GM19238 (cell line): ENCODE data around the gene ANKS4B.
"Not testable (repeated sequence)": the region's sequence is repeated elsewhere in the genome, so short reads cannot be mapped to it uniquely, and the experiment has no call there.

Experiments used
- DNase-seq: peaks from one replicate; pipeline ENCODE4 v3.0.0; 2011; ENCODE audit warnings: low spot score; ENCODE audit not compliant: insufficient read length

ANKS4B gene

DNA sequence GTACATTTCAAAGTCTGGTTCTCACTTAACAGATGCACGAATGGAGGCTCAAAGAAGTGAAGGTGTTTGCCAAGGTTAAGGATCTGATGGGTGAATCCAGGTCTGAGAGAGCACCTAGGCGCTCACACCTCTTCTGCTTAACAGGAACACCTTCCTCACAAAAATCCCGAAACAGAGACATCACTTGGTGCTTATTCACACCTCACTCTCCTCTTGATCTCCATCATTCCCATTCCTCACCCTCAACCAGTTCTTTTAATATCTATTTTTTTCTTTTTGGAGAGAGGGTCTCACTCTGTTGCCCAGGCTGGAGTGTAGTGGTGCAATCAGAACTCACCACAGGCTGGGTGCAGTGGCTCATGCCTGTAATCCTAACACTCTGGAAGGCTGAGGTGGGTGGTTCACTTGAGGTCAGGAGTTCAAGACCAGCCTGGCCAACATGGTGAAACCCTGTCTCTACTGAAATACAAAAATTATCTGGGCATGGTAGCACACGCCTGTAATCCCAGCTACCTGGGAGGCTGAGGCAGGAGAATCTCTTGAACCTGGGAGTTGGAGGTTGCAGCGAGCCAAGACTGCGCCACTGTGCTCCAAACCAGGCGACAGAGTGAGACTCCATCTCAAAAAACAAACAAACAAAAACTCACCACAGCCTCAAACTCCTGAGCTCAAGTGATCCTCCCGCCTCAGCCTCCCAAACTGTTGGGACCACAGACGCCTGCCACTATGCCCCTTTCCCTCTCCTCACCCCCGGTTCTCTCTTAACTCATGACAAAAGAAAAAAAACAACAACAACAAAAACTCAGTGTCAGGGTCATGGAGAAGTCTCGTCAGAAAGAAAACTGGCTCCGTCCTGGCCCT is 29.5 kb downstream of the ANKS4B start:
- no peak for DNase-seq

DNA sequence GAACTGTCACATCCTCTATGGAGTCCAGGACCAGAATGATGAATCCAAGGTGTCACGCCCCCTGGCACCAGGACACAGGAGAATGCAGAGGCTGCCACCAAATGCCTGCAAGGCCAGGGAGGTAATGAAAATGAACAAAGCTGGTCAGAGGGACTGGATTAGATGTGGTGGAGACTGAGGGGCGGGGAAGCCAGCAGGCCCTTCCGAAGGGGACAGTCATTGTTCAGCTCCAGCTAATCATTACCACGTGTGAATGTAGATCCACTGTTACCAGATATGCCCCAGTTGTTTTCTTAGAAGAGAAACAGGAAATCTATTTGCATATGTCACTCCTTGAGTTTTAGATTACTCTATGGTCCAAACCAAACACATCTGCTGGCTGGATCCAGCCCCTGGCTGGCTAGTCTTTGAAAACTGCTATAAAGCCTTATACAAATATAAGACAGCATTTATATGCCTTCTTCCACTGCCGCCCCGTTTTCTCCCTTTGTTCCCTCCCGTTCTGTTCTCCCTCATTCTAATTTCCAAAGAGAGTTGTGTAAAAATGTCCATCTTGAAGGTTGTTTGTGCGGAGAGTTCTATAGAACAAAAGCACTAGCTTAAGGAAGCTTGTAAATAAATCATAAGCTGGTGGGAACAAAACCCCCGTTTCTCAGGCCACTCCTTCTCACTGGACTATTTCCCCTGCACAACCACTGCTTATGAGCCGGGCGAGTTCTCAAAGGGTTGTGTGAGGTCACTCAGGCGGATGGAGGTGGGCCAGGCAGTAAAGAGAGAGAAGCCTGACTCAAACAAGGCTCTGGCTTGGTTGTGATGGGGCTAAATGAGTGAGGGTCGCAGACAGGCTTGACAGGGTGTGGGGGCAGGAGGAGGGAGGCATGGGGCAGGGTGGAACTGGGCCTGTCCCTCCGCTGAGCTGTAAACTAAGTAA is 30.4 kb downstream of the ANKS4B start:
- DNase-seq, result peak; percentile 71

DNA sequence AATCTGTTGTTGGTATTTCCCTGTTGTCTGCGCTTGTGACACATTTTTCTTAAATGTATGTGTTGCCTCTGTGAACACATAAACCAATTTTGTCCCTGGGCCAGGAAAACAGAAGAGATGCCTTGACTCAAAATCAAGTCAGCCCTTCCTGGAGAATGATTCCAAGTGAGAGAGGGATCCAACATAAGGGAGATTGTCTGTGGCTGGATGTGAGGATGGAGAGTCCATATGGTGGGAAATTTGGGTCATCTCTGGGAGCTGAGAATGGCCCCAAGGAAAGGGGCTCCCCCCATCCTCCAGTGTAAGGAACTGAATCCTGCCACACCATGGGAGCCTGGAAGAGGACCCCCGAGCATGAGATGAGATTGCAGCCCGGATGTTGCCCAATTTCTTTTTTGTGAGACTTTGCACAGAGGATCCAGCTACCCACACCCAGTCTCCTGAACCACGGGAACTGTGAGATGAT is 31.1 kb downstream of the ANKS4B start:
- DNase-seq, result no peak

DNA sequence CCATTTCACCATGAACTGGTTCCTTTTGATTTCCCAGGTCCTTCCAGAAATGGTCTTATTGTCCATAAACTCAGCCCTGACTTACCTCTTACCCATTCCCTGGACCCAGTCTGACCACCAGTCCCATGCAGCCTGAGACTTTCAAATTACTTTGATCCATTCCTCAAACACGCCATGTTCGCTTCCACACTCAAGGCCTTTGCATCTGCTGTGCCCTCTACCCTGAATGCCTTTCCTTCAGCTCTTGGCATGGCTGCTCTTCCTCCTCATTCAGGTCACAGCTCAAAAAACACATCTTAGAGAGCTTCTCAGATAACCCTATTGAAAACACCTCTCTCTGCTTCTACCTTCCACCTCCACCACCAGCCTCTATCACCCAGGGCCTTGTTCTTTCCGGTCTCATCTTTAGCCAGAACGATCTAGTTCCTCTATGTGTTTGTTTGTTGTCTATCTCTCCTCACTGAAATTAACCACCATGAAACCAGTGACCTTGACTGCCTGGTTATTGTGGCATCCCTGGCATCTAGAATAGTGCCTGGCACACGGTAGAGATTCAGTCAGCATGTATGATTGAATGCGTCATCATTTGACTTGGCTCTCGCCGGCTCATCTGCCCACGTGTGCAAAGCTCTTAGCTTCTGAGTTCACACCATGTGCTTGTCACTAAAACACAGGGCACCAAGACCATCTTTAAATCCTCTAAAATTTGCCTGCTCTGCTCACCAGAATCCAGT is 31.8 kb downstream of the ANKS4B start:
- no peak for DNase-seq

DNA sequence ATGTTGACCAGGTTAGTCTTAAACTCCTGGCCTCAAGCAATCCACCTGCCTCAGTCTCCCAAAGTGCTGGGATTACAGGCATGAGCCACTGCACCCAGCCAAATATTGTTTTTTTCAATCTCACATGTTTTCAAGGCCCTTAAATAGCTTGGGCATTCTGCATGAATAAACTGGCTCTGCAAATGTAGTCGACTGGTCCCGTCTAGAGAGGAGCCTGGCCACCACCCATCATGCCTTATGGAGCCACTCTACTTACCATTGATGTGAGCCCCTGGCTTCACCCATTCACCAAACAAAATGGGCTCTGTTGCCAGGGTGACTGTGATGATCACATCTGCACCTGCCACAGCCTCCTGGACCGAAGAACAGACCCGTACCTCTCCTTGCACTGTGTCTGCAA is 33.8 kb downstream of the ANKS4B start:
- no peak for DNase-seq

DNA sequence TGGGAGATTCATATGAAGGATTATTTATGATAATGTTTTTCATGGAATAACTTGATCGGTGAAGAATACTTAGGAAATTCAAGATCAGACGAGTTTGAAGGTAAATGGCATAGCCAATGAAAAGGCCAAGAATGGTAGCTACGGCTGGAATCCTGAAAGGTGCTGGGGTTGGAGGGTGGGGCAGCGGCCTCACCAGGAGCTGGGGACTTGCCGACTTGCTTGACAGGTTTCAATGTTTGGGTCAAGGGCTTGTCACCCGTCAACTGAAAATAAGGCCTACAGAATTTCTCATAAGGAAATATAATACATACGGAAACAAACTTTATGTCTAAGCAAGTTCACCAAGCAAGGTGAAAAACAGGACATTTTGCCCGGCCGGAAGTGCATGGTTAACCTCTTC is 34.7 kb downstream of the ANKS4B start:
- no peak for DNase-seq

DNA sequence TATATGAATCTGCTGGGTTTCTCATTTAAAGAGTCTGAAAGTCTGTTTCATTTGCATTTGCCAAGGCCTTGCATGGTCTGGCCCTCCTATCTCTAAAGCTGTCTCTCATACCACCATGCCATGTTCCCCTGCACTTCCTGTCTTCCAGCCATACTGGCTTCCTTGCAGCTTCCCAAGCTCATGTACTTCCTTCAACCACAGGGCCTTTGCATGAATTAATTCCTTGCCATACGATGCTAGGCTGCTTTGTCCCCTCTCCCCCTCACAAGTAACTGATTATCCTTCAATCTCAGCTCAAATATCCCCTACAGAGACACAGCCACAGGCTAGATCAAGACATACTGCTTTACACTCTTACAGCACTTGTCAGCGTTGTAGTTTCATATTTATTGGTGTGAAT is 38.8 kb downstream of the ANKS4B start:
- no peak for DNase-seq

DNA sequence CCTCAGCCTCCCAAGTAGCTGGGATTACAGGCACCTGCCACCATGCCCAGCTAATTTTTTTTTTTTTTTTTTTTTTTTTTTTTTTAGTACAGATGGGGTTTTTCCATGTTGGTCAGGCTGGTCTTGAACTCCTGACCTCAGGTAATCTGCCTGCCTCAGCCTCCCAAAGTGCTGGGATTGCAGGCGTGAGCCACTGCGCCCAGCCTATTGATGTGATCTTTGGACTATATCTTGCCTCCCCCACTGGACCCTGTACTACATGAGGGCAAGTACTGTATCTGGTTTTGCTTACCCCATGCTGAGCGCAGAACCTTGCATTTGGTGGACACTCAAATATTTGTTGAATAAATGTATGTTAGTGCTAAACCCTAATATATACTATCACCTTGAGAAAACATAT is 39.3 kb downstream of the ANKS4B start:
- not testable (repeated sequence) for DNase-seq

DNA sequence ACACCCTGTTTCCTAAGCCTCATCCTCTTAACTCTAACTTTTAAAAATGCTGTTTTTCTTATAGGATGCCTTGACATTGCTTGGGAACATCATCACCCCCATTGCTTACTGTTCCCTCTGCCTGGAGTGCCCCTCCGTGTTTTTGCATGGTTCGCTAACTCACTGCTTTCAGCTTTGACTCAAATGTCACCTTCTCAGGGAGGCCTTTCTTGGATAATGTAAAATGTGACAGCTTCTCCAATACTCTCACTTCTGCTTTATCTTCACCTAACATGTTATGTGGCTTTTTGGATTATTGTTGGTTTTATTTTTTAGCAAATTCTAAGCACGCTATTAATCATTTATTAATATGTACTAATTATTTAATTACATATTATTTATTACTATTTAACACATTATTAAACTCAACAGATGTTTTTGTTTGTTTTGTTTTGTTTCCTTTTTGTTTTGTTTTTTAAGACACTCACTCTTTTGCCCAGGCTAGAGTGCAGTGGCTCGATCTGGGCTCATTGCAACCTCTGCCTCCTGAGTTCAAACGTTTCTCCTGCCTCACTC is 40.8 kb downstream of the ANKS4B start:
- no peak for DNase-seq

DNA sequence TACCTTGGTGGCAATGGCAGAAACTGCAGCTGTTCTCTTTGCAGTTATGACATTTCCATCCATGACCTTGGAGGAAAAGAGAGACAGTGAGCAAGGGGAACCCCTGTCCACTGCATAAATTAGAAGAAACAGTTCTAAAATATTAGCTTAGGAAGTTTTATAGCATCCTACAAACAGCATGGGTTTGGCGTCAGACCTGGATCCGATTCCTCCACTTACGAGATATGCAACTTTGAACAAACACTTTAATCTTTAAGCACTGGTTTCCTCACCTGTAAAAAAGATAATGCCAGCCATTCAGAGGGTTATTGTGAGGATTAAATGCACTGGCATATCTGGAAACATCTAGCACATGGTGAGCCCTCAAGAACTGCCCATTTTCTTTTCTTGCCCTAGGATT is 42.0 kb downstream of the ANKS4B start:
- no peak for DNase-seq

DNA sequence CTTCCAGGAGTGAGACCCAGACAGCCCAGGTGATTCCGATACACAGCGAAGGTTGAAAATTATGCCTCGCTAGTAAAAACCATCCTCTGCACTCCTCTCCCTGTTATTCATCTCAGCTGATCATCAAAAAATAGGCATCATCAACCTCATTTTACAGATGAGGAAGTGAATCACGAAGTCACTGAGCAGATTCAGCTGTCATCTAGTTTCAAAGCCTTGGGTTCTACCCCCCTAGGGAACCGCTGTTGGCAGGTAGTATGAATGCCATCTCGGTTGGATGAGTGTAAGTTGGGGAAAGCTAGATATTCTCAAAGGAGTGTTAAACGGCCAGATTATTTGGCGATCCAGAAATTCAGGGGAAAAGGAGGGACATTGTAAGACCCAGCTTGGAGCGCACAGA is 42.6 kb downstream of the ANKS4B start:
- DNase-seq, result no peak

DNA sequence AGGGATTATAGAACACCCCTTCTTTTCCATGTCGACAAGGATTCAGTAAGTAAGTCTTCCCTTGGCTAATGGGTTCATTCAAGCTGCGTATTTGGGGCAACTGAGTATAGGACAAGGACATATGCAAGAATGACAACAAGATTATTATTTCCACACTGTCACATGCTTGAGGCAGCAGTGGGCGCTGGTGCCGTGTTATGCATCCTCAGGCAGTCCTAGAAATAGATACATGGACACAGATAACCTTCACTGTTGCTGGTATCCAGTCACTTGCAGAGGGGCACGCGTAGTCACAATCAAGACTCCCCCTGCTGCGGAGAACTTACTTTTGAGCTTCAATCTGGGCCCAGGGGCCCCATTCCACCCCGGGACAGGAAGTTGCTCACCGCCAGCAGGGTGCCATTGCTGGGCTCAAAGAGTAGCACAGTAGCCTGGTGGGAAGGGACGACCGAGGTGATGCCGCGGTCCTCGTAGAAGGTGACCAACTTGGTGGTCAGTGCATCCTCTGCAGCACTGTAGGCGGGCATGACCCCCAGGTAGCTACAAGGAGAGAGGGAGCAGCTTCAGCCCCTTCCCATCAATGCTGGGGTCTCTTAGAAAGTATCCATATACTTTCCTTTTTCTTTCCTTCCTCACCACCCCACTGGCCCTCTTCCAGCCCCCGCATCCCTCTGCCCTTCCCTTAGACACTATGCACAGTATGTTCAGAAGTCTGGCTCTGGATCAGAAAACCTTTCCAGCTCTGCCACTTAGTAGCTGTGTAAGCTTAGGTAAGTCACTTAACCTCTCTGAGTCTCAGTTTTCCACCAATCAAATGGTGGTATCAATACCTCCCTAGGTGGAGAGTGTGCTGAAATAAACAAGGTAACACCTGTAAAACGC is 43.8 kb downstream of the ANKS4B start:
- DNase-seq, result no peak

DNA sequence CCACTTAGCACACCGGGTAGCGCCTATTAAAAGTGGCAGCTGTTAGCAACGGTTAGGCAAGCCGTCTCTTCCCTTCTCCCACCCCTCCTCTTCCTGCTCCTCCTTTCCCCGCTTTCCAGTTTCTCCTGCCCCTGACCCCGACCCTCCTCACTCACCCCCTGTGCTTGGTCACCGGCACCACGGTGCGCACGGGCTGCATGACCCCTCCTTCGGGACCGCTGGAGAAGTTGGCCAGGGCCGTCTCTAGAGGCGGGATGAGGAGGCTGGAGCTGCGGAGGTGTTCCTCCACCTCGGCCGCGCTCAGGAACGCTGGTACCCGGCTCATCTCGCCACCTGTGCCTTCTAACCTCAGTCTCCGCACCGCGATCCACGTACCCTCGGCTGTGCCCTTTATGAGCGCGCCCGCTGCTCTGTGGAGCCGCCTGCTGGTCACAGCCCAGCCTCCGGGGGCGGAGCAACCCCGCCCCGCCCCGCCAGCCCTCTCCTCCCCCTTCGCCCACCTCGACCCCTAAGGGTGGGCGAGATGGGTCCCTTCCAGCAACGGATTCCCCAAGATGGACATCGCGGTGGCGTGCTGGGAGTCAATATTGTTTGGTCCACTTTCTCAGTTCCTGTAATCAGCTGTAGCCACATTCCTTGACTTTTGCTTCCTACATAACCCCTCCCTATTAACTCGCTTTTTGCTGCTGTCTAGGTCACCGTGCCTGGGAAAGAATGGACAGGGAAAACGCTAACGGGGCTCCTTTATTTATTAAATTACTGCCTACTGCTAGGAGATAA is 44.6 kb downstream of the ANKS4B start, which contains the start of gene CRYM:
Gene CRYM (minus strand): TSS at position 364 of the 780 bp plus-strand sequence. CDS start 39 bp downstream, at position 325.
- peak; percentile 78 for DNase-seq

DNA sequence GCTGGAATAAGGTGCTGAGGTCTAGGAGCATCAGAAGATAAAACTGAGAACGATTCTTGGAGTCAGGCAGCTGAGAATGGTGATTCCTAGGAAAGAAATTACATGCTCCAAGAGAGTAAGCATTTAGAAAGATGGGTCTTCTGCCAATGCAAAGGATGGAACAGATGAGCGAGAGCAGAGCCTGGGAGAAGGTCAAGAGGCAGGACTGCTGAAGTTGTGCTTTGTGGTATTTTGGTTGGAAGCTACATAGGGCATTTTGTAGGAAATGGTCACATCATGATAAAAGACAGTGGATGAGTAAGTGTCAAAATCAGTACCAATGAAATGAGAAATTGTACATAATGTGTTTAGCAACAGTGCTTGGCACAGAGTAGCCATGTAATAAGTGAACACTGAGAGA is 46.0 kb downstream of the ANKS4B start:
- no peak for DNase-seq

DNA sequence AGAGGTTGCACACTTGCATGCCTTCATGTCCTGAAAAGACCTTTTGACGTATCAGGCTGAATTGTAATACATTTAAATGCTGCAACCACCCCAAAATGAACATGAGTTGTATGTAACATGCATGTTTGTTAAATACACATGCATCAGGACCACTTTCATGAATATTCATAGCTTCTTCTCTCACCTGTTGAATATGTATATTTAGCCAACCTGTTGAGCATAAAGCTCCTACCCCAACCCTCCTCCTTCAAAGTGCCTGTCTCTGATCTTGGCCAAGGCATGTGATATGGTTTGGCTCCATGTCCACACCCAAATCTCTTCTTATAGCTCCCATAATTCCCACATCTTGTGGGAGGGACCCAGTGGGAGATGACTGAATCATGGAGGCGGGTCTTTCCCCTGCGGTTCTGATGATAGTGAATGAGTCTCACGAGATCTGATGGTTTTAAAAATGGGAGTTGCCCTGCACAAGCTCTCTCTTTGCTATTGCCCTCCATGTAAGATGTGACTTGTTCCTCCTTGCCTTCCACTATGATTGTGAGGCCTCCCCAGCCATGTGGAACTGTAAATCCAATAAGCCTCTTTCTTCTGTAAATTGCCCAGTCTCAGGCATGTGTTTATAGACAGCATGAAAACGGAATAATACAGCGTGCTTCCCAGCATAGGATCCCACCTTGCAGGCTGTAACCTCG is 48.3 kb downstream of the ANKS4B start:
- DNase-seq, result no peak

DNA sequence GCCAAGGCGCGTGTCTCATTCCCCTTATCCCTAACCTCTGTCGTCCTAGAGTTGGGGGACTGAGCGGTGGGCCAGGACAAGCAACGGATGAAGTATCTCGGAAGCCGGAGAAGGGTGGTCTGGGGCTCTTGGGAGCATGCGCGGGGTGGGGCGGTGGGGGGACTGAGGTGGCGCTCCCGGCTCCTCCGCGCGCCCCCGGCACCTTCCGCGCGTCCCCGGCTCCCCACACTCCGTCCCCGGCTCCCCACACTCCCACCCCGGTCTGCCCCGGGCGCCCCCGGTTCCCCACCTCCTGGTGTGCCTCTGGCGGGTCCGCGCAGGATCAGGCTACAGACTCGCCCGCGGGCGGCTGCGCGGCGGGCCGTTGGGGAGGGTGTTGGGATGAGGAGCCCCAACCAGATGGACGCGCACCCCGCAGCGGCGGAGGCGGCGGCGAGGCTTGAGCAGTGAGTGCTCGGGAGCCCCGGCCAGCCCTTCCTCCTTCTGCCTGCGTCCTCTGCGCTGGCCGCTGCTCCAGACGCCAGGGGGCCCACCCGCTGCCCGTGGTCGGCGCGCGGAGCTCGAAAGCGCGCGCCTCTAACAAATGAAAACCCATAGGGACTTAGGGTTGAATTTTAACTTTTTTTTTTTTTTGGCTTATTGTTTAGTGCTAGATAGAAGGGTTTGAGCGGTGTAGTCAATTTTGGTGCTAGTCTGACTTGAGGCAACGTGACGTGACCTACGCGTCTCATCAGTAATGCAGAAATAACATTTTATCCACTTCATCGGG is 50.2 kb downstream of the ANKS4B start:
- DNase-seq, result no peak

DNA sequence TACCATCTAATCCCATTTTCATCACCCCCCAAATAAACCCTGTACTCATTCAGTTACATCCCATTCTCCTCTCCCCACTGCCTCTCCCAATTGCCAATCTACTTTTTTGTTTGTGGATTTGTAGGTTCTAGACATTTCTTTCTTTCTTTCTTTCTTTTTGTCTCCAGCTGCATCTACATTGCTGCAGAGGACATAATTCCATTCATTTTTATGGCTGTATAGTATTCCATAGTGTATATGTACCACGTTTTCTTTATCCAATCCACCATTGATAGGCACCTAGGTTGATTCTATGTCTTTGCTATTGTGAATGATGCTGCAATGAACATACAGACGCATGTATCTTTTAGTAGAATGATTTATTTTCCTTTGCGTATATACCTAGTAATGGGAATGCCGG is 50.9 kb downstream of the ANKS4B start:
- DNase-seq, result no peak

DNA sequence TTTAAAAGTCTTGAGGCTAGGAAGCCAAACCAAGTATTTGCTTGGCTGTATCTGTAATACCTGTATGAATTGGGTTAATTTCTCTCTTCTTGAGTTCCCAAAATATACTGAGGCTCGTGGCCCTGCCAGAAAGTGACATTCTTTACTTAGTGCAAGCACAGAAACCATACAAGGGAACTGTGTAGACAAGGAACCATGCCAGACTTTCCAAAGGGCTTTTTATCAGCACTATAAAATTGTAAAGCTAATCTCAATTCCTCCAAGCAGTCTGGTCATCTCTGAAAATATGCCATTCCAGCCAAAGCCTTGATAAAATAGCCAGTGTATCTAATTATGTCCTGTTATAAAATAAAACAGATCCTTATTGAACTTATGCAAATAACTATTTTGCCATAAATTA is 51.8 kb downstream of the ANKS4B start:
- no peak for DNase-seq
